ENCODE measurements around the gene TUBA4B.

- TF ChIP-seq EP300 (IDR thresholded peaks at IDR 0.05; ENCODE audit: borderline replicate concordance) (no peak), CEBPB (IDR thresholded peaks at IDR 0.05) (no peak), TAF1 (IDR thresholded peaks at IDR 0.05; ENCODE audit: low read depth) (no peak), REST (IDR thresholded peaks at IDR 0.05; ENCODE audit: low read depth) (no peak), TCF12 (IDR thresholded peaks at IDR 0.05; ENCODE audit: low read depth) (no peak), MAX (IDR thresholded peaks at IDR 0.05) (no peak), FOXM1 (IDR thresholded peaks at IDR 0.05; ENCODE audit: borderline replicate concordance, low read depth) (no peak)
These were observed 9.7 kb upstream of the TUBA4B start for GRCh38 chr2:219243291-219243761.

All from Ishikawa (cell line).